ENCODE results near the gene KRTAP27-1.
A peak's percentile ranks its signal among the peaks of the same experiment; 100 is the strongest.

KRTAP27-1 gene

GRCh38 chr21:30337276-30337744, at the start of gene KRTAP27-1:
Gene KRTAP27-1, minus strand, starts transcription at chr21:30337694. Its CDS starts 26 bp downstream, at chr21:30337668.
- no peak for DNase-seq (ENCODE audit: low read depth)

- DNase-seq (ENCODE audit: low read depth), result no peak
Observed at GRCh38 chr21:30382201-30382600, 44.7 kb upstream of the KRTAP27-1 start.

- no peak for DNase-seq (ENCODE audit: low read depth)
Observed at GRCh38 chr21:30372139-30372770, 34.8 kb upstream of the KRTAP27-1 start, which contains the start of gene KRTAP13-2. Gene KRTAP13-2, minus strand, starts transcription at chr21:30372271. Its CDS starts 58 bp downstream, at chr21:30372213.

GRCh38 chr21:30355906-30356305, 18.4 kb upstream of the KRTAP27-1 start:
- DNase-seq (ENCODE audit: low read depth), result no peak

- no peak for DNase-seq (ENCODE audit: low read depth)
Observed at GRCh38 chr21:30354308-30355005, 17.0 kb upstream of the KRTAP27-1 start.

- DNase-seq (ENCODE audit: low read depth), result no peak
Observed at GRCh38 chr21:30351534-30351933, 14.0 kb upstream of the KRTAP27-1 start.

GRCh38 chr21:30349572-30349971, 12.1 kb upstream of the KRTAP27-1 start:
- no peak for DNase-seq (ENCODE audit: low read depth)

- no peak for DNase-seq (ENCODE audit: low read depth)
Observed at GRCh38 chr21:30348506-30348905, 11.0 kb upstream of the KRTAP27-1 start, which contains the start of gene KRTAP23-1. Gene KRTAP23-1, minus strand, starts transcription at chr21:30348606. Its CDS starts 0 bp downstream, at chr21:30348606.

- no peak for DNase-seq (ENCODE audit: low read depth)
Observed at GRCh38 chr21:30345014-30345413, 7.5 kb upstream of the KRTAP27-1 start.

GRCh38 chr21:30340714-30341573, 3.5 kb upstream of the KRTAP27-1 start:
- DNase-seq (ENCODE audit: low read depth), result peak; percentile 13

GRCh38 chr21:30338717-30339116, 1.2 kb upstream of the KRTAP27-1 start:
- no peak for DNase-seq (ENCODE audit: low read depth)

- no peak for DNase-seq (ENCODE audit: low read depth)
Observed at GRCh38 chr21:30337772-30338171, 278 bp upstream of the KRTAP27-1 start.

GRCh38 chr21:30336596-30336995, 898 bp downstream of the KRTAP27-1 start:
- DNase-seq (ENCODE audit: low read depth), result no peak

- no peak for DNase-seq (ENCODE audit: low read depth)
Observed at GRCh38 chr21:30333736-30334135, 3.8 kb downstream of the KRTAP27-1 start.

GRCh38 chr21:30332681-30333080, 4.8 kb downstream of the KRTAP27-1 start:
- DNase-seq (ENCODE audit: low read depth), result no peak

- no peak for DNase-seq (ENCODE audit: low read depth)
Observed at GRCh38 chr21:30329203-30329875, 8.2 kb downstream of the KRTAP27-1 start.

GRCh38 chr21:30326390-30326789, 11.1 kb downstream of the KRTAP27-1 start:
- no peak for DNase-seq (ENCODE audit: low read depth)

GRCh38 chr21:30320215-30320614, 17.3 kb downstream of the KRTAP27-1 start, which contains the start of gene KRTAP26-1:
Gene KRTAP26-1, minus strand, starts transcription at chr21:30320315. Its CDS starts 280 bp downstream, at chr21:30320035.
- no peak for DNase-seq (ENCODE audit: low read depth)

GRCh38 chr21:30315701-30316100, 21.8 kb downstream of the KRTAP27-1 start:
- no peak for DNase-seq (ENCODE audit: low read depth)

GRCh38 chr21:30306884-30307283, 30.6 kb downstream of the KRTAP27-1 start:
- DNase-seq (ENCODE audit: low read depth), result no peak

- no peak for DNase-seq (ENCODE audit: low read depth)
Observed at GRCh38 chr21:30305136-30305535, 32.4 kb downstream of the KRTAP27-1 start.

- DNase-seq (ENCODE audit: low read depth), result no peak
Observed at GRCh38 chr21:30289215-30289614, 48.3 kb downstream of the KRTAP27-1 start, which contains the start of gene KRTAP25-1. Gene KRTAP25-1, minus strand, starts transcription at chr21:30289514. Its CDS starts 24 bp downstream, at chr21:30289490.
